ENCODE data around the gene YIPF2. TPM values are rescaled to one million over a fixed set of nuclear protein-coding genes. Genes with fewer than 3 reads are reported as not detected.

YIPF2 gene
- total RNA-seq, result 42.7 TPM

GRCh38 chr19:10928563-10929401 lies at the start of gene YIPF2, which contains the start of gene TIMM29:
Gene YIPF2 (minus strand): TSS chr19:10928639. CDS start chr19:10928410, 229 bp downstream.
Gene TIMM29 (plus strand): TSS chr19:10928811. CDS start chr19:10928823, 12 bp downstream.
- H3K27ac ChIP-seq, result peak within 1 kb of the TSS; percentile 93
- peak; percentile 99 for DNase-seq (ENCODE audit: extremely low spot score in 2 of 2)
- peak within 1 kb of the TSS; percentile 71 to 73 for H3K4me3 ChIP-seq
- no peaks in the 10 kb centered on the region for H3K9me3 ChIP-seq
- H3K36me3 ChIP-seq, result peaks cover 0 to 3% of the 10 kb centered on the region in 2 donors
- TF ChIP-seq POLR2A (IDR thresholded peaks at IDR 0.05) (no peak), POLR2AphosphoS5 (IDR thresholded peaks at IDR 0.05; ENCODE audit: insufficient read depth in 1 of 2, low read depth in 1 of 2) (peak; percentile 75 to 98), CTCF (IDR thresholded peaks at IDR 0.05) (no peak)
- H3K4me1 ChIP-seq, result peaks cover 24% of the 10 kb centered on the region
- no peaks in the 10 kb centered on the region for H3K27me3 ChIP-seq
- intact Hi-C loops (cut with DNase I), result loop anchor here (10.0 kb wide), 1 partner anchor 54 kb away; the partner anchor contains the start of gene CARM1

DNA sequence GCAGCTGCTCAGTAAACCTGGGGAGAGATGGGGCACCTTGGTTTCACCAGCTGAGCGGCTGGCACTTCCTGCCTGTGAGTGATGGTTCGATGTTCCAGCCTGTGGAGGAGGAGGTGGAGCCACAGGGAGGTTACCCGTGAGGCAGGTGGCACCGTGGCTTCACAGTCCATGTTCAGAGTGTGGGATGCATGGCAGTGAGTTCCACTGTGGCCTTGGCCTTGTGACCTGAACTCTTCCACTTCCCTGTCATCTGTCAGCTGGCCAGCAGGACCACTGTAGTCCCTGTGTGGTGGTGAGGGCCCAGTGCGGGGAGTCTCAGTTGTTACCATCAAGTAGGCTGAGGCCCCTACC lies 49.3 kb upstream of the YIPF2 start:
- no peak overlapping the region for H3K27ac ChIP-seq
- intact Hi-C loops (cut with DNase I), result no loop called here
- H3K36me3 ChIP-seq, result no peaks in the 10 kb centered on the region
- no peaks in the 10 kb centered on the region for H3K9me3 ChIP-seq
- DNase-seq (ENCODE audit: extremely low spot score in 2 of 2), result no peak
- H3K4me1 ChIP-seq, result peaks cover 30% of the 10 kb centered on the region
- H3K4me3 ChIP-seq, result no peak overlapping the region
- no peaks in the 10 kb centered on the region for H3K27me3 ChIP-seq
- TF ChIP-seq POLR2A (IDR thresholded peaks at IDR 0.05) (no peak), CTCF (IDR thresholded peaks at IDR 0.05) (no peak), POLR2AphosphoS5 (IDR thresholded peaks at IDR 0.05; ENCODE audit: insufficient read depth in 1 of 2, low read depth in 1 of 2) (no peak)

DNA sequence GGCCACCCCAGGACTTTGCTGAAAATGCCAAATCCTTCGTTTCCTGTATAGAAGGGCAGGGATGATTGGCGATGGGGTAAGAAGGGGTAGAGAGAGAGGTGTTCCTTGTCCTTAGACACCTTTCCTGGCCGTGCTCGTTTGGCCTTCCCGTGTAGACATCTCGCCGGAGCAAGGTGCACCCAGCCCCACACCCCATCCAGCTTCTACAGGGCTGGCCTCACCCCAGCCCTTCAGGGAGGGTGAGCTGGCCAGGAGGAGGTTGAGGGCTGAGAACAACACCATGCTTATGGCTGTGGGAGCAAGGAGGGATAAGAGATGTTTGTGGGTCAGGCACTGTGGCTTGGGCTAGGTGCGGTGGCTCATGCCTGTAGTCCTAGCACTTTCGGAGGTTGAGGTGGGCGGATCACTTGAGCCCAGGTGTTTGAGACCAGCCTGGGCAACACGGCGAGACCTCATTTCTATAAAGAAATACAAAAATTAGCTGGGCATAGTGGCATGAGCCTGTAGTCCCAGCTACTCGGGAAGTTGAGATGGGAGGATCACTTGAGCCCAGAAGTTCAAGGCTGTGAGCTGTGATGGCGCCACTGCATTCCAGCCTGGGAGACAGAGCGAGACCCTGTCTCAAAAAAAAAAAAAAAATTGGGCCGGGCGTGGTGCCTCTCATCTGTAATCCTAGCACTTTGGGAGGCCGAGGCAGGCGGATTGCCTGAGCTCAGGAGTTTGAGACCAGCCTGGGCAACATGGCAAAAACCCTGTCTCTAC lies 47.9 kb upstream of the YIPF2 start:
- Histone ChIP-seq H3K36me3 (no peaks in the 10 kb centered on the region), H3K27ac (peak overlapping the region; percentile 77), H3K4me3 (peak overlapping the region; percentile 15 to 36), H3K27me3 (no peaks in the 10 kb centered on the region), H3K4me1 (peaks cover 30% of the 10 kb centered on the region), H3K9me3 (no peaks in the 10 kb centered on the region)
- no peak for DNase-seq (ENCODE audit: extremely low spot score in 2 of 2)
- intact Hi-C loops (cut with DNase I), result no loop called here
- TF ChIP-seq POLR2AphosphoS5 (IDR thresholded peaks at IDR 0.05; ENCODE audit: insufficient read depth in 1 of 2, low read depth in 1 of 2) (no peak), POLR2A (IDR thresholded peaks at IDR 0.05) (no peak), CTCF (IDR thresholded peaks at IDR 0.05) (no peak)

DNA sequence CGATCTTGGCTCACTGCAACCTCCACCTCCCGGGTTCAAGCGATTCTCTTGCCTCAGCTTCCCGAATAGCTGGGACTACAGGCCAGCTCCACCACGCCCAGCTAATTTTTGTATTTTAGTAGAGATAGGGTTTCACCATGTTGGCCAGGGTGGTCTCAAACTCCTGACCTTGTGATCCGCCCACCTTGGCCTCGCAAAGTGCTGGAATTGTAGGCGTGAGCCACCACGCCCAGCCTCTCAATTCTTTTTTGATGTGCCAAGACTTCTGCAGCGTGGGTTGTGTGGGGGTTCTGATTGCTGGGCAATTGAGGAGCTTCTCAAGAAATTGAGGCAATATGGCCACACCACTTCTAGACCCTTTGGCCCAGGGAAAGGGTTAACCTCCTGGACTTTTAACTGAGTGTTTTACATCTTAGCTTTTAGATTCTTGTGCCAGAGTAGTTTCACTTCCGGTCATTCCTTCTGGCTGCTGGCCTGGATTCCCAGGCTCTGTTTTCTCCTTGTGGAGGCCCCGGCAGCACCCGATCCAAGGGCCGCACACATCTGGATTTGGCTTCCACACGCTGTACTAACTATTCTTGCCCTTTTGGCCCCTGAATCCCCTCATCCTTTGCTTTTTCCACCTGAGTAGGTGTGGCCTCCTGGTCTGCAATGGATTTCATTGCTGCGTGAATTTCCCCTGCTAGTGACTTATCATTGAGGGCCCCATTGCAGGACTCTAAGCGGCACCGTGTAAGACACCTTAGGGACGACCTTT lies 47.1 kb upstream of the YIPF2 start:
- Histone ChIP-seq H3K36me3 (no peaks in the 10 kb centered on the region), H3K27me3 (no peaks in the 10 kb centered on the region), H3K4me1 (peaks cover 30% of the 10 kb centered on the region), H3K9me3 (no peaks in the 10 kb centered on the region), H3K4me3 (peak overlapping the region; percentile 15 to 36), H3K27ac (peak overlapping the region; percentile 77)
- intact Hi-C loops (cut with DNase I), result no loop called here
- TF ChIP-seq POLR2AphosphoS5 (IDR thresholded peaks at IDR 0.05; ENCODE audit: insufficient read depth in 1 of 2, low read depth in 1 of 2) (peak in 1 of 2 donors; percentile 14), CTCF (IDR thresholded peaks at IDR 0.05) (no peak)
- no peak for DNase-seq (ENCODE audit: extremely low spot score in 2 of 2)
